Measurements from ENCODE around the gene AIP.

DNA sequence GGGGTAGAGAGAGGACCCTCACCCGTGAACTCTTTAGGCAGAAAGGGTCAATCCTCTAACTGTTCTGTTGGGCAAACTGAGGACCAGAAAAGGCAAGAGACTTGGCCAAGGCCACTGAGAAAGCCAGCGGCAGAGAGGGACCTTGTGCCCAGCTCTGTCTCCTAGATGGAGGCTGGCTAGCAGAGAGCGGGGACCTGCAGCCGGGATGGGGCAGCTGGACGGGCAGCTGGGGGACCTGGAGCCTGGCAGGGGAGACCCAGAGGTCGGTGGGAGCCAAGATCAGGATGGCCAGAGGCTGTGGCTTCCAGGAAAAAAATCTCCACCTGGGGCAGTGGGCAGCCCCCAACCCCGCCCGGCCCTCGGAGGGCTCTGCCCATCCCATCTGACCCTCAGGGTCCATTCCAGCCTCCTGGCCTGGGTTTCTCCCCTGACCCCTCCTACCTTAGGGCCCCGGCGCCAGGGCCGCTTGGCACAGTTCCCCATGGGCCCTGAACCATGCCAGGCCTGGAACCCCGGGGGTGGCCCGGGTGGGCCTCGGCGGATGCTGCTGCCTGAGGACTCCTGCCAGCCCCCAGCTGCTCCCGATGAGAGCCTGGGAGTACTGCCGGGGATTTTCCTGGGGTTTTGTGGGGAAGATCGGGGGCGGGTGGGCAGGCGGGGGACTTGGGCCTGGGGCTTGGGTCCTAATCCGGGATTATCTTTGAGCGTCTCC is 40.2 kb downstream of the AIP start, which contains the start of gene CABP2:
- TF ChIP-seq, protein P1, sequence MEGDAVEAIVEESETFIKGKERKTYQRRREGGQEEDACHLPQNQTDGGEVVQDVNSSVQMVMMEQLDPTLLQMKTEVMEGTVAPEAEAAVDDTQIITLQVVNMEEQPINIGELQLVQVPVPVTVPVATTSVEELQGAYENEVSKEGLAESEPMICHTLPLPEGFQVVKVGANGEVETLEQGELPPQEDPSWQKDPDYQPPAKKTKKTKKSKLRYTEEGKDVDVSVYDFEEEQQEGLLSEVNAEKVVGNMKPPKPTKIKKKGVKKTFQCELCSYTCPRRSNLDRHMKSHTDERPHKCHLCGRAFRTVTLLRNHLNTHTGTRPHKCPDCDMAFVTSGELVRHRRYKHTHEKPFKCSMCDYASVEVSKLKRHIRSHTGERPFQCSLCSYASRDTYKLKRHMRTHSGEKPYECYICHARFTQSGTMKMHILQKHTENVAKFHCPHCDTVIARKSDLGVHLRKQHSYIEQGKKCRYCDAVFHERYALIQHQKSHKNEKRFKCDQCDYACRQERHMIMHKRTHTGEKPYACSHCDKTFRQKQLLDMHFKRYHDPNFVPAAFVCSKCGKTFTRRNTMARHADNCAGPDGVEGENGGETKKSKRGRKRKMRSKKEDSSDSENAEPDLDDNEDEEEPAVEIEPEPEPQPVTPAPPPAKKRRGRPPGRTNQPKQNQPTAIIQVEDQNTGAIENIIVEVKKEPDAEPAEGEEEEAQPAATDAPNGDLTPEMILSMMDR (IDR thresholded peaks at IDR 0.05): no peak
- no peak for TF ChIP-seq POLR2AphosphoS5 (IDR thresholded peaks at IDR 0.05)
